ENCODE measurements around the gene PAX7. TPM values are rescaled to one million over a fixed set of nuclear protein-coding genes. Genes with fewer than 3 reads are reported as not detected.

PAX7 gene
- total and polyA plus RNA-seq, 2 donors (not counting 1 experiment from before 2014, with no cell fraction given), result not detected

- Histone ChIP-seq H3K27me3 (replicated peaks in 1 of 4; ENCODE audit: control extremely low read depth in 1 of 4, control insufficient read depth in 3 of 4, insufficient read depth in 4 of 4, low read length in 3 of 4) (peaks cover 0 to 5% (median 0%) of the 10 kb centered on the region in 4 experiments), H3K4me3 (ENCODE audit: control extremely low read depth in 1 of 5, extremely low read depth in 1 of 5, insufficient read depth in 1 of 5, low read depth in 2 of 5, low read length in 4 of 5) (no peak overlapping the region), H3K9ac (ENCODE audit: low read length) (no peak overlapping the region), H3K79me2 (ENCODE audit: control insufficient read depth, insufficient read depth, low read length) (no peaks in the 10 kb centered on the region), H3K4me1 (ENCODE audit: control insufficient read depth in 2 of 2, insufficient read depth in 2 of 2, low read length in 2 of 2) (no peaks in the 10 kb centered on the region), H3K27ac (ENCODE audit: low read length in 2 of 2) (no peak overlapping the region), H3K4me2 (replicated peaks; ENCODE audit: low read depth, low read length, poor library complexity, severe bottlenecking) (no peak overlapping the region), H3K36me3 (replicated peaks in 1 of 2; ENCODE audit: control extremely low read depth in 1 of 2, control insufficient read depth in 1 of 2, extremely low read depth in 1 of 2, insufficient read depth in 2 of 2, low read length in 1 of 2) (no peaks in the 10 kb centered on the region), H4K20me1 (ENCODE audit: control insufficient read depth, insufficient read depth, low read length, poor library complexity, severe bottlenecking) (no peaks in the 10 kb centered on the region), H3K9me3 (ENCODE audit: control extremely low read depth in 1 of 3, control insufficient read depth in 2 of 3, insufficient read depth in 1 of 3, low read length in 2 of 3) (peaks cover 0 to 5% (median 0%) of the 10 kb centered on the region in 3 donors), H2AFZ (ENCODE audit: insufficient read depth, low read depth, low read length, poor library complexity, severe bottlenecking) (no peak overlapping the region)
- Mint-ChIP-seq H3K4me3 (no peak overlapping the region), H3K27me3 (peaks cover 18% of the 10 kb centered on the region), H3K9me3 (ENCODE audit: insufficient read depth) (no peaks in the 10 kb centered on the region), H3K4me1 (no peaks in the 10 kb centered on the region), H3K27ac (no peak overlapping the region)
- ChIA-PET POLR2A (no interaction called here), CTCF (interaction anchor here (1.0 kb wide), 1 partner anchor 10 kb away, joined by 3 read pairs; no protein-coding TSS in a partner anchor)
- ATAC-seq (ENCODE audit: low read depth), result no peak
- no peak for DNase-seq
- no peak for TF ChIP-seq EZH2 (IDR thresholded peaks at IDR 0.05; ENCODE audit: borderline replicate concordance, insufficient read depth, low read depth, low read length, poor library complexity, severe bottlenecking)
- TF ChIP-seq CTCF (IDR thresholded peaks at IDR 0.05), result no peak
- WGBS (ENCODE audit: insufficient coverage), result 60% methylated on average over 1 of the region's 7 CpGs
- intact Hi-C loops (cut with micrococcal nuclease), result no loop called here
Measured at GRCh38 chr1:18607289-18607760, 23.3 kb upstream of the PAX7 start.

- TF ChIP-seq CTCF (IDR thresholded peaks at IDR 0.05) (no peak), EZH2 (IDR thresholded peaks at IDR 0.05; ENCODE audit: borderline replicate concordance, insufficient read depth, low read depth, low read length, poor library complexity, severe bottlenecking) (no peak)
- Histone ChIP-seq H3K27me3 (replicated peaks in 1 of 4; ENCODE audit: control extremely low read depth in 1 of 4, control insufficient read depth in 3 of 4, insufficient read depth in 4 of 4, low read length in 3 of 4) (peaks cover 0 to 5% (median 0%) of the 10 kb centered on the region in 4 experiments), H3K4me1 (ENCODE audit: control insufficient read depth in 2 of 2, insufficient read depth in 2 of 2, low read length in 2 of 2) (no peaks in the 10 kb centered on the region), H3K9ac (ENCODE audit: low read length) (no peak overlapping the region), H3K4me2 (replicated peaks; ENCODE audit: low read depth, low read length, poor library complexity, severe bottlenecking) (no peak overlapping the region), H3K36me3 (replicated peaks in 1 of 2; ENCODE audit: control extremely low read depth in 1 of 2, control insufficient read depth in 1 of 2, extremely low read depth in 1 of 2, insufficient read depth in 2 of 2, low read length in 1 of 2) (no peaks in the 10 kb centered on the region), H3K79me2 (ENCODE audit: control insufficient read depth, insufficient read depth, low read length) (no peaks in the 10 kb centered on the region), H2AFZ (ENCODE audit: insufficient read depth, low read depth, low read length, poor library complexity, severe bottlenecking) (no peak overlapping the region), H3K9me3 (ENCODE audit: control extremely low read depth in 1 of 3, control insufficient read depth in 2 of 3, insufficient read depth in 1 of 3, low read length in 2 of 3) (no peaks in the 10 kb centered on the region), H3K4me3 (ENCODE audit: control extremely low read depth in 1 of 5, extremely low read depth in 1 of 5, insufficient read depth in 1 of 5, low read depth in 2 of 5, low read length in 4 of 5) (no peak overlapping the region), H3K27ac (ENCODE audit: low read length in 2 of 2) (no peak overlapping the region), H4K20me1 (ENCODE audit: control insufficient read depth, insufficient read depth, low read length, poor library complexity, severe bottlenecking) (no peaks in the 10 kb centered on the region)
- 94% methylated on average over 1 of the region's 1 CpG for WGBS (ENCODE audit: insufficient coverage)
- Mint-ChIP-seq H3K4me3 (no peak overlapping the region), H3K27me3 (peaks cover 18% of the 10 kb centered on the region), H3K9me3 (ENCODE audit: insufficient read depth) (no peaks in the 10 kb centered on the region), H3K27ac (no peak overlapping the region), H3K4me1 (no peaks in the 10 kb centered on the region)
- intact Hi-C loops (cut with micrococcal nuclease), result no loop called here
- ChIA-PET POLR2A (no interaction called here), CTCF (interaction anchor here (1.2 kb wide), 1 partner anchor 32 kb away, joined by 3 read pairs; no protein-coding TSS in a partner anchor)
- DNase-seq (no peak), ATAC-seq (ENCODE audit: low read depth) (no peak)
Measured at GRCh38 chr1:18608534-18608933, 22.1 kb upstream of the PAX7 start.

Measured in B cell (primary cell).